M059J (cell line): ENCODE data around the gene SLC4A8. TPM values are rescaled to one million over a fixed set of nuclear protein-coding genes. Genes with fewer than 3 reads are reported as not detected.
"Not testable (repeated sequence)": the region's sequence is repeated elsewhere in the genome, so short reads cannot be mapped to it uniquely, and the experiment has no call there.

ENCODE experiments used
- DNase-seq: peaks from one replicate; pipeline ENCODE4 v3.0.0-alpha.2; 2012; ENCODE audit warnings: low read depth
- total RNA-seq: library from RNA; depleted of rRNA; stranded (reverse); fragments of >200 nt; shearing (Covaris generic); gene quantifications from 2 replicates; pipeline ENCODE4 v1.2.3, GENCODE V29; 2014

The SLC4A8 gene
- total RNA-seq, 1 experiment from 2014 or later = 2.5 TPM

DNA sequence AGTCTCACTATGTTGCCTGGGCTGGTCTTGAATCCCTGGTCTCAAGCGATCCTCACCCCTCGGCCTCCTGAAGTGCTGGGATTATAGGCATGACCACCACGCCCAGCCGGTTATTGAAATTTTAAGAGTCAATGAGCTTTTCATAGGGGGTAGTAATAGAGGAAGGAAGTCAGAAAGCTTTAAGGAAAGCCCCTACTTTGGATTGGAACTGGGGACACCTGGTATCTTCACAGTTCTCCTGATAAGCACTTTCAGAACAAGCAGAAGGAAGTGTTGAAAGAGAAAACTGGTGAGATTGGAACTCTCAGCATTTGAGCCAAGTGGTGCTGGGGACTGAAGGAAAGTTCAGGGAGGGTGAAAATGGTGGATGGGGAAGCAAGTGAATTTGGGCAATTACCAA, 5.1 kb downstream of the SLC4A8 start:
- no peak for DNase-seq

DNA sequence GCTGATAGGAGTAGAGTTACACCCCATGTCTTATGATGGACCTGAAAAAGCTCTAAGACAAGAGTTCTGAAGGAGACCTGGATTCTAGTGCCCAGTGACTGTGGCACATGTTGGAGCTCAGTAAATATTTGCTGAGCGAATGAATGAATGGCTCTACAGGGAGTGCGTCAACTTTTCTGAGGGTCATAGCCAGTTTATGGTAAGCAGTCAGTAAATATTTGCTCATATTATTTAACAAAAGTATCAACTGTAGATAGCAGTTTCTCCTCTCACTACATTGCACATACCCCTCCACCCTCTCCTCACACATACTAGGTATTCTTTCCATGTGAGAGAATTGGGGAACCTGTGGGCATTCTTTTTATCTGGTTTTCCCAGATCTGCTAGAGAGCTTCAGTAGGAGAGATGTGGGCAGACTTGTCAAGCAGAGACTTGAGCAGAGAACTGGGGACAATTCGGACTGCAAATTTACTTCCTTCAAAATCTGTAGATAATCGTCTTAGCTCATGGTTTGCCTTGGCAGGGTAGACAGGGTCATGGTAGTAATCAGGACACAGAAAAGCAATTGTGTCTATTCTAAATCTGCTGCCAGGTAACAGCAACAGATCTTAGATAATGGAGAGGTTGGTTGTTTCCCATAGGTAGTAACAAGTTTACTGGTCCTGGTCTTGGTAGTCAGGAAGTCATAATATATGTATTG, 5.7 kb downstream of the SLC4A8 start:
- no peak for DNase-seq

DNA sequence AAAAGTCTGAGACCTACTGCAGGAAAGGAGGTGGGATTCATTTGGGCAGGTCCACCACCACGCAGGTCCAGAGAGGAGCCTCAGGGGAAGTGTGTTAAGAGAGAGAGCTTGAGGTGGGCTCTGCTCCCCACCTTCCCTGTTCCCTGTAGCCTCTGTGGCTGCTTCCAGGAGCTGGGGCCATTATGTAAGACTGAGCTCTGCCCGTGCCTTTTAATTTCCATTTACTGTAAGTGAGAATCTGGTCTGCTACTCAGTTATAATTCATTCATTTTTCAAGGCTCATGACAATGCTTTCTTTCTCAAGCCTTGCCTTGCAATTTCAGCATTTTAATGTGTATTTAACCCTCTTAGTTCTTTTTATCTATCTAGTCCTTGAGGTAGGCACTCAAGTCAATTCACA, 8.3 kb downstream of the SLC4A8 start:
- DNase-seq = no peak

GRCh38 chr12:51434305-51434704, 9.7 kb downstream of the SLC4A8 start:
- peak; percentile 36 for DNase-seq

DNA sequence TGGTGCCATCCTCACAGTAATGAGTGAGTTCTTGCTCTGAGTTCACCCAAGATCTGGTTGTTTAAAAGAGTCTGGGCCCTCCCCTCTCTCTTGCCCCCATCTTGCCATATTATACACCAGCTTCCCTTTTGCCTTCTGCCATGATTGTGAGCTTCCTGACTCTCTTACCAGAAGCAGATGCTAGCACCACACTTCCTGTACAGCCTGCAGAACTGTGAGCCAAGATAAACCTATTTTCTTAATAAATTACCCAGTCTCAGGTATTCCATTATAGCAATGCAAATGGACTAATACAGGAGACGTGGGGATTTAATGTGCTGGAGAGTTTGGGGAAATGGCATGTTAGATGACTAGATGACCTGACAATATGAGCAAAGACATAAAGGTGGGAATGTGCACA, 12.8 kb downstream of the SLC4A8 start:
- no peak for DNase-seq

GRCh38 chr12:51439330-51439729, 14.7 kb downstream of the SLC4A8 start:
- no peak for DNase-seq

DNA sequence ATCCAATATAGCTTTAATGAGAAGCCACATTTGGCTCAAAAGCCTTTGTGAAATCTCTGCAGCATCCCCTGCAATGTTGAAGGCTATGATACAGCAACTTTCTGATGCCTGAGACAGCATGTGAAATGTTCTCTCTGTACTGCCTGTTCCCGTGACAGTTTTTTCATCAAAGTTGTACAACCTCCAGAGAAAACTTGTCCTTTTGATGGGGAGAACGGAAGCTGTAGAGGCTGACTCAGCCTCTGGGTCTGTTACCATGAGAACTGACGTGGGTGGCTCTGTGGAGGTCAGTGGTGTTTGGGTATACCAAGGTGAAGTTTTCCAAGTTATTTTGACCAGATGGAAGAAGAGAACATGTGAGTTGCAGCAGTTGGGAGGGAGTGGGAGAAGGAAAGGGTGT, 17.0 kb downstream of the SLC4A8 start:
- DNase-seq = peak; percentile 68

DNA sequence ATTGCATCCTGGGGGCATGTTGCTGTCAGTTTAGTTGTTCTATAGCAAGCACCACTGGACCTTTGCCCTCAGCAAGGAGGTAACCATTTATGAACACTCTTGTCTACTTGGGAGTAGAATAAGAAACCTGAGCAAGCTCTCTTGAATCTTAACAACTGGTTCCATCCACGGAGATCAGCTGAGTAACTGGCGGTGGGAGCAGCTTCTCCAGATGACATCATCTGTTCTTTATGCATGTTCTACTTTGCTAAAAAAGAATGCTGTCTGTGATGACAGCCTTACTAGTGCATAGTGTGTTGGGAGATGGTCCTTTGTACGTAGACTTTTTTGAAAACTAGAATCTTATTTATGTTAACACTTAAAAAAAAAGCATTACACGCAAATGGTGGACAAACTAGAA, 17.7 kb downstream of the SLC4A8 start:
- no peak for DNase-seq

DNA sequence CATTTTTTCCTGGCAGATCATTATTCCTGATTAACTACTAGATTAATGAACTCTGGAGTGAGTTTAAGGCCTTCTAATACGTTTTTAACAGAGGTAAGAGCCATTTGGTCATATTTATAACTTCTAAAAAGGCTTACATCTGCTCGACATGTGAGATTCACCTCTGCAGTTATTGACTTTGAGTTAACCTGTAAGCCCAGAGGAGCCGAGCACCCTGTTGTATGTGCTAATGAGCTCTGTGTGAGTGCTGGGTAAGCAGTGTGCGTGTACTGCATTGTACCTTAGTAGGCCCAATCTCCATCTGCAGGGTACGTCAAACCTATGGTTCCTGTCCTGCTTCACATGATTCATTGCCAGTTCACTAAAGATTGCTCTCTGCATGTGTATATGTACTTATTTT, 18.9 kb downstream of the SLC4A8 start:
- no peak for DNase-seq

DNA sequence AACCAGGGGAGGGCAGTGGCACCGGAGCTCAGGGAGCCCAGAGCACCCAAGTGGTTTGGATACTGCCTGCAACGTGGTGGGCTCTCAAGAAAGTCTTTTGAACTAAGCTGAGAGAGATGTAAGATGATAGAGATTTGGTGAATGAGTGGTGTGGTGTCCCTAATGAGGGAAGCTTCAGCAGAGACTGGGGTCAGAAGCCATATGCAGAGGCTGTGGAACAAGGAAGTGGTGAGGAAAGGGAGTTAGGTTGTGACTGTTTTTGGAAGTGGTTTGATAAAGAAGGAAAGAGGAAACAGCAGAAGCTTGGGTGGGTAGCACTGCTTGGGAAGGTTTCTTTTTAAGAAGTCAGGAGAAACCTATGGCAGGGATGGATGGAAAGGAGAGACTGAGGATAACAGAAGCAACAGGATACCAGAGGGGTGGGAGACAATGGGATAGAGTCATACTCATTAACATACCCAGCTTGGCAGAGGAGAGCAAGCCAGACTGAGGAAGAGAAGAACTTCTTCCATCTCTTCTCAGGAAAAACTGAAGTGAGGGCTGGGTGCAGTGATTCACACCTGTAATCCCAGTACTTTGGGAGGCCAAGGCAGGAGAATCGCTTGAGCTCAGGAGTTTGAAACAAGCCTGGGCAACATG, 24.1 kb downstream of the SLC4A8 start:
- DNase-seq = no peak

GRCh38 chr12:51449580-51450246, 25.1 kb downstream of the SLC4A8 start:
- peak; percentile 58 for DNase-seq

GRCh38 chr12:51450333-51450732, 25.7 kb downstream of the SLC4A8 start:
- no peak for DNase-seq

DNA sequence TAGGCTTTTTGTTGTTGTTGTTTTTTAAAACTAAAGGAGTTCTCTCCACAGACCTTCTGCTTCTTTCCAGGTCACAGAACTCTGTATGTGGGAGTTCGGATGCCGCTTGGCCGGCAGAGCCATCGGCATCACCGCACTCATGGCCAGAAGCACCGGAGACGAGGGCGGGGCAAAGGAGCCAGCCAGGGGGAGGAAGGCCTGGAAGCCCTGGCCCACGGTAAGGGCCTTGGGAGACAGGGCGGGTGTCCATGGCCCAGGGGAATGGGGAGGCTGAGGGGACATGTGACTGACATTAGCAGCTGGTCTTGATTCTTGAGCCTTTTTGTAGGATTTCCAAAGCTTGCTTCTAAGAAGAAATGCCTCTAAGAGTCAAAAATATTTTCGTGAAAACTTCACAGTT, 26.2 kb downstream of the SLC4A8 start:
- DNase-seq = no peak

DNA sequence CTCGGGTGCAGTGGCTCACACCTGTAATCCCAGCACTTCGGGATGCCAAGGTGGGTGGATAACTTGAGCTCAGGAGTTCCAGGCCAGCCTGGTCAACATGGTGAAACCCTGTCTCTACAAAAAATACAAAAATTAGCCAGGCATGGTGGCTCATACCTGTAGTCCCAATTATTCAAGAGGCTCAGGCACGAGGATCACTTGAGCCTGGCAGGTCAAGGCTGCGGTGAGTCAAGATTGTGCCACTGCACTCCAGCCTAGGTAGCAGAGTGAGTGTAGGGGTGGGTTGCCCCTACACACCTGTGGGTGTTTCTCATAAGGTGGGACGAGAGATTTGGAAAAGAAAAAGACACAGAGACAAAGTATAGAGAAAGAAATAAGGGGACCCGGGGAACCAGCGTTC, 29.4 kb downstream of the SLC4A8 start:
- not testable (repeated sequence) for DNase-seq

DNA sequence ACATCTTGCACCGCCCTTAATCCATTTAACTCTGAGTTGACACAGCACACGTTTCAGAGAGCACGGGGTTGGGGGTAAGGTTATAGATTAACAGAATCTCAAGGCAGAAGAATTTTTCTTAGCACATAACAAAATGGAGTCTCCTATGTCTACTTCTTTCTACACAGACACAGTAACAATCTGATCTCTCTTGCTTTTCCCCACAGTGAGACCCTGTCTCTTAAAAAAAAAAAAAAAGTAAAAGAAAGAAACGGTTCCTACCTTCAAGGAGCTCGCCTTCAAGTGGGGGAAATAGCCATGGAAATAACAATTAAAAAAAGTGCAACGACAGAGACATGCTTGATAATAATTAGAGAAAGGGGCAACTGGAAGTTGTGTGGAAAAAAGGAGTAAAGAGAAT, 30.4 kb downstream of the SLC4A8 start:
- DNase-seq = not testable (repeated sequence)

- no peak for DNase-seq
These were observed 34.0 kb downstream of the SLC4A8 start for GRCh38 chr12:51458635-51459034.

DNA sequence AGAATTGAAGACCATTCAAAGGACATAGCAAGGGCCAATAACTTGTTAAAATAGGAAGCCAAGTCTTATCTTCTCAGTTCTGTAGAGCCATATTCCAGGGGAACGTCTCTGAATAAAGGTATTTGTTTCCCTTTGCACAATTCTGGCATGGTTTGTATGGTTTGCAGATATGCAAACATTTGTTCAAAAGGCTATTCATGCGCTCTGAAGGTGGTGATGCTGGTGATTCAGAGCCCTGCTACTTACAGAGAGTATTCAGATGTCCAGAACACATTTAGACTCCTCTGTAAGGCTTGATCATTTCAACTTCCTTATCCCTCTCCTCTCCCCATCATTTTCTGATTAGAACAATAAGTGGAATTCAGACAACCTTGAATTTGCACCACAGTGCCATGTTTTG, 35.9 kb downstream of the SLC4A8 start:
- DNase-seq = no peak

- DNase-seq = no peak
These were observed 40.9 kb downstream of the SLC4A8 start for GRCh38 chr12:51465491-51465890.

GRCh38 chr12:51470116-51470515, 45.5 kb downstream of the SLC4A8 start:
- DNase-seq = no peak

GRCh38 chr12:51471111-51471864, 46.7 kb downstream of the SLC4A8 start:
- no peak for DNase-seq

DNA sequence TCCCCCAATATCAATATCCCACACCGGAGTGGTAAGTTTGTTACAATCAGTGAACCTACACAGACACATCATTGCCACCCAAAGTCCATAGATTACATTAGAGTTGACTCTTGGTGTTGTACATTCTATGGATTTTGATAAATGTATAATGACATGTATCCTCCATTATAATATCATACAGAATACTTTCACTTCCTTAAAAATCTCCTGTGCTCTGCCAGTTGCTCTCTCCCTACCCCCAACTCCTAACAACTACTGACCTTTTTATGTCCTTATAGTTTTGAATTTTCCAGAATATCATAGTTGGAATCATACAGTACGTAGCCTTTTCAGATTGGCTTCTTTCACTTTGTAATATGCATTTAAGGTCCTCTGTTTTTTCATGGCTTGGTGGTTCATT, 48.4 kb downstream of the SLC4A8 start:
- no peak for DNase-seq

- no peak for DNase-seq
These were observed 49.3 kb downstream of the SLC4A8 start for GRCh38 chr12:51473947-51474346.
